Dendritic cell treated with granulocyte-macrophage colony-stimulating factor and Interleukin-4, amounts not matched to agents 40 ng/mL and 50 ng/mL, for 4 days (primary cell): ENCODE results near the gene CTNNA3.

ENCODE experiments used
- H3K27ac Mint-ChIP-seq: one replicate; pipeline ENCODE4 v1.8.0; 2022; ENCODE audit warnings: mild to moderate bottlenecking, mixed read lengths
- H3K27me3 Mint-ChIP-seq: one replicate; pipeline ENCODE4 v1.8.0; 2022; ENCODE audit warnings: mild to moderate bottlenecking, mixed read lengths
- H3K36me3 Mint-ChIP-seq: one replicate; pipeline ENCODE4 v1.8.0; 2022; ENCODE audit warnings: low read depth, mixed read lengths
- H3K4me1 Mint-ChIP-seq: one replicate; pipeline ENCODE4 v1.8.0; 2022; ENCODE audit warnings: low read depth, mixed read lengths
- H3K4me3 Mint-ChIP-seq: one replicate; pipeline ENCODE4 v1.8.0; 2022; ENCODE audit warnings: mild to moderate bottlenecking, moderate library complexity, mixed read lengths
- H3K9me3 Mint-ChIP-seq: one replicate; pipeline ENCODE4 v1.8.0; 2022; ENCODE audit warnings: mixed read lengths
- intact Hi-C: fragments of 100-400 bp; cut with micrococcal nuclease; formaldehyde crosslinking; loops from one replicate; pipeline ENCODE4 v1.15.0; 2022

CTNNA3 gene

GRCh38 chr10:66234872-66235271 lies 1461.1 kb downstream of the CTNNA3 start:
- Mint-ChIP-seq H3K4me3 (no peak overlapping the region), H3K36me3 (no peaks in the 10 kb centered on the region), H3K27me3 (no peaks in the 10 kb centered on the region), H3K4me1 (no peaks in the 10 kb centered on the region), H3K9me3 (peaks cover 12% of the 10 kb centered on the region), H3K27ac (no peak overlapping the region)
- intact Hi-C loops = no loop called here

GRCh38 chr10:66228887-66229286 lies 1467.1 kb downstream of the CTNNA3 start:
- H3K4me1 Mint-ChIP-seq = no peaks in the 10 kb centered on the region
- no peaks in the 10 kb centered on the region for H3K36me3 Mint-ChIP-seq
- no peak overlapping the region for H3K4me3 Mint-ChIP-seq
- H3K27ac Mint-ChIP-seq = no peak overlapping the region
- intact Hi-C loops = no loop called here
- no peaks in the 10 kb centered on the region for H3K27me3 Mint-ChIP-seq
- peaks cover 38% of the 10 kb centered on the region for H3K9me3 Mint-ChIP-seq

DNA sequence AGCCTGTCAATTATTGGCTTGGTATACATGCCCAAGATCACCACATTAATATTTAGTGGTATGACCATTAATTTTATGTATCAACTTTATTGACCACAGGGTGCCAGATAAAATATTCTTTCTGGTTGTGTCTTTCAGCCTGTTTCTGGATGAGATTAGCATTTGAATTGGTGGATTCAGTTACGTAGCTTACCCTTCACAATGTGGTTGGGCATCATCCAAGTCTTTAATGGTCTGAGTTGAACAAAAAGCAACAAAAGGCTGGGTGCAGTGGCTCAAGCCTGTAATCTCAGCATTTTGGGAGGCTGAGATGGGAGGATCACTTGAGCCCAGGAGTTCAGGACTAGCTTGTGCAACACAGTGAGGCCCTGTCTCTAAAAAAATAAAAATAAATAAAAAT lies 1472.3 kb downstream of the CTNNA3 start:
- no peaks in the 10 kb centered on the region for H3K36me3 Mint-ChIP-seq
- no peaks in the 10 kb centered on the region for H3K4me1 Mint-ChIP-seq
- H3K4me3 Mint-ChIP-seq = no peak overlapping the region
- H3K27me3 Mint-ChIP-seq = no peaks in the 10 kb centered on the region
- intact Hi-C loops = no loop called here
- no peak overlapping the region for H3K27ac Mint-ChIP-seq
- peaks cover 31% of the 10 kb centered on the region for H3K9me3 Mint-ChIP-seq

GRCh38 chr10:66222462-66223046 lies 1473.4 kb downstream of the CTNNA3 start:
- Mint-ChIP-seq H3K36me3 (no peaks in the 10 kb centered on the region), H3K4me3 (no peak overlapping the region), H3K4me1 (no peaks in the 10 kb centered on the region), H3K27ac (no peak overlapping the region), H3K27me3 (no peaks in the 10 kb centered on the region), H3K9me3 (peaks cover 32% of the 10 kb centered on the region)
- intact Hi-C loops = no loop called here

DNA sequence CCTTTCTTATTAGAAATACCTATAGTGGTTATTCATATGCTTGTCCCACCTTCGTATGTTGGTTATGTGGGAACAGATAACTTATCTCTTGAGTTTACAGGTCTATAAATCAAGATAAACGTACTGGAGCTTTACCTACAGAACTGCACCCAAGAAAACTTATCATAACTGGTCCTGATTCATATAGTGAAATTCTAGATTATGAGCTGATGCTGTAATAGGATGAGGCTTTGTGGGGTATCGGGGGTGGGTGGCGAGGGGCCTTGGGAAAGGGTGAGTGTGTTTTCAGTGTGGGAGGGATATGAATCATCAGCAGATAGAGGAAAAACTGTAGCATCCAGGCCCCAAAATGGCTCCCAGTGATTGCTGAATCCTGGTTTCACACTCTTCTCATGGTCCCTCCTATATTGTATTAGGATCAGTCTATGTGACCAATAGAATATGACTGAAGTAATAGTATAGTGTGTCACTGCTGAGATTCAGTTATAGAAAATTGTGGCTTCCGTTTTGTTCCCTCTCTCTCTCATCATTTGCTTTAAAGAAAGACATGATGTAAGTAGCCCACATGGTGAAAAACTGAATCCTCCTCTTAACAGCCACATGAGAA lies 1476.9 kb downstream of the CTNNA3 start:
- Mint-ChIP-seq H3K27me3 (no peaks in the 10 kb centered on the region), H3K9me3 (peaks cover 27% of the 10 kb centered on the region), H3K36me3 (no peaks in the 10 kb centered on the region), H3K27ac (no peak overlapping the region), H3K4me3 (no peak overlapping the region), H3K4me1 (no peaks in the 10 kb centered on the region)
- intact Hi-C loops = no loop called here

GRCh38 chr10:66218289-66218688 lies 1477.7 kb downstream of the CTNNA3 start:
- peaks cover 27% of the 10 kb centered on the region for H3K9me3 Mint-ChIP-seq
- no peaks in the 10 kb centered on the region for H3K4me1 Mint-ChIP-seq
- H3K27ac Mint-ChIP-seq = no peak overlapping the region
- H3K27me3 Mint-ChIP-seq = no peaks in the 10 kb centered on the region
- no peak overlapping the region for H3K4me3 Mint-ChIP-seq
- H3K36me3 Mint-ChIP-seq = no peaks in the 10 kb centered on the region
- intact Hi-C loops = no loop called here

DNA sequence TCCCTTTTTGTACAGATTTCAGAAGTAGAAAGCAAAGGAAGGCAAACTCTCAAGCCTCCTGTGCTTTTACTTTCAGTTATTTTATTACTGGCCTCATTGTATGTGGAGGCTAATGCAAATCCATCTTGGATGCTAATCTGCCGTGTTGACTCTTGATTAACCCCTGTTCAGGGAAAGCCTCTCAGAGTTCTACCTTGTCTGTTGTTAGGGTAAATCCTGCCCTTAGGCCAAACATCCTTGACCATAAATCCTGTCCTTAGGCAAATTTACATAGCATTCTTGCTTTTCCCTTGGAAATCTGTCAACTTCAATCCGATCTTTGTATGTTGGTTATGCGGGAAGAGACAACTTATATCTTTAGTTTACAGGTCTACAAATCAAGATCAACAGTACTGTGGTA lies 1480.1 kb downstream of the CTNNA3 start:
- no peaks in the 10 kb centered on the region for H3K36me3 Mint-ChIP-seq
- H3K9me3 Mint-ChIP-seq = peaks cover 27% of the 10 kb centered on the region
- H3K4me1 Mint-ChIP-seq = no peaks in the 10 kb centered on the region
- no peaks in the 10 kb centered on the region for H3K27me3 Mint-ChIP-seq
- no peak overlapping the region for H3K4me3 Mint-ChIP-seq
- H3K27ac Mint-ChIP-seq = no peak overlapping the region
- intact Hi-C loops = no loop called here

- Mint-ChIP-seq H3K9me3 (peaks cover 22% of the 10 kb centered on the region), H3K27me3 (no peaks in the 10 kb centered on the region), H3K4me3 (no peak overlapping the region), H3K36me3 (no peaks in the 10 kb centered on the region), H3K4me1 (no peaks in the 10 kb centered on the region), H3K27ac (no peak overlapping the region)
- intact Hi-C loops = no loop called here
These were observed 1481.1 kb downstream of the CTNNA3 start for GRCh38 chr10:66214721-66215404.

DNA sequence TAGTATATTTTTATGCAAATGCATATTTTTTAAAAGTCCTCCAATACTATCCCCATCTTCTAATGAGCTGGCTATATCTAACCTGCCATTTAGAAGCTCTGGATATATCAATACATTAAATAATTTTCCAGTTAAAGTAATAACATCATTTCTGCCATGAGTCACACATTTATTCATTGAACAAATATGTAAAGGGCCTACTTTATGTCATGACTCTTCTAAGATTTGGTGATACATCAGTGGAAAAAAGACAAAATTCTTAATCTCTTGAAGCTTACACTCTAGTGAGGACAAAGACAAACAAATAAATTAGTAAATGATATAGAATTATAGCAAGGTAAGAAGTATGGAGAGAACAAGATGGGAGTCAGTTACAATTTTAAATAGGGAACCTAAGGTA lies 1487.0 kb downstream of the CTNNA3 start:
- Mint-ChIP-seq H3K4me3 (no peak overlapping the region), H3K9me3 (no peaks in the 10 kb centered on the region), H3K36me3 (no peaks in the 10 kb centered on the region), H3K4me1 (no peaks in the 10 kb centered on the region), H3K27me3 (no peaks in the 10 kb centered on the region), H3K27ac (no peak overlapping the region)
- intact Hi-C loops = no loop called here

DNA sequence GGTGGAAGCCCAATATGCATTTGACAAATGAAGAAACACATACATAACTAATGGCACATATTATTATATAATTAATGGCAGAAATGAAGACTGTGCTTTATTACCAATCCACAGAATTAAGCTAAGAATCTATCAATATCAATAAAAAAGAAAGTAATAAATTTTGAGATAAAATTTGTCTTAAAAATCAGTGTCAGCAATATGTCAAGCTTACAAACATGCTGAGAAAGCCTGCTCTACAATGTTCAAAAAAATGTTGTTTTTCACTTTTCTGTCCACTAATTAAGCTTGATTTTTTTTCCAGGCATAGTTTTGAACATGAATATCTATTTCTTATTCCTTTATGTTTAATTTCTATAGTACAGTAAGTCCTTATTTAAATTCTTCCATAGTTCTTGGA lies 1491.2 kb downstream of the CTNNA3 start:
- Mint-ChIP-seq H3K4me1 (no peaks in the 10 kb centered on the region), H3K4me3 (no peak overlapping the region)
- intact Hi-C loops = no loop called here

DNA sequence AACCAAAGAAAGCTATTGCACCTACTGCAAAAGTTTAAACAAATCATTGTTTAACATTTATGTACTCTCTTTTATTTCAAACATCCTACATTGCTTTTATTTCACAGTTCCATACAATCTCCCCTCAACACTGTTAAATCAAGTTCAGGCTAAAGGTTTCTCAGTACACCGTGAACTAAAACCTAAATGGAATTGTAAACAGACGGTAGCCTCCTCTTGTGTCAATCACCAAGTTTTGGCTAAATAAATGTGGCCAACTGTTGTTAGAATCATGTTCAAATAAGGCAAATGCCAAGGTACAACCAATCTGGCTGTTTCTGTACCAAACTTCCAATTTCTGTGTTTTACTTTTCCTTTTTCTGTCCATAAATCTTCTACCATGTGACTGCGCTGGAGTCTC lies 1493.9 kb downstream of the CTNNA3 start:
- Mint-ChIP-seq H3K27me3 (no peaks in the 10 kb centered on the region), H3K27ac (no peak overlapping the region), H3K36me3 (no peaks in the 10 kb centered on the region), H3K4me3 (no peak overlapping the region), H3K9me3 (no peaks in the 10 kb centered on the region), H3K4me1 (no peaks in the 10 kb centered on the region)
- intact Hi-C loops = no loop called here

More for the DNA sequence above, 1491.2 kb downstream of the CTNNA3 start:
- Mint-ChIP-seq H3K27ac (no peak overlapping the region), H3K9me3 (no peaks in the 10 kb centered on the region), H3K36me3 (no peaks in the 10 kb centered on the region), H3K27me3 (no peaks in the 10 kb centered on the region)

DNA sequence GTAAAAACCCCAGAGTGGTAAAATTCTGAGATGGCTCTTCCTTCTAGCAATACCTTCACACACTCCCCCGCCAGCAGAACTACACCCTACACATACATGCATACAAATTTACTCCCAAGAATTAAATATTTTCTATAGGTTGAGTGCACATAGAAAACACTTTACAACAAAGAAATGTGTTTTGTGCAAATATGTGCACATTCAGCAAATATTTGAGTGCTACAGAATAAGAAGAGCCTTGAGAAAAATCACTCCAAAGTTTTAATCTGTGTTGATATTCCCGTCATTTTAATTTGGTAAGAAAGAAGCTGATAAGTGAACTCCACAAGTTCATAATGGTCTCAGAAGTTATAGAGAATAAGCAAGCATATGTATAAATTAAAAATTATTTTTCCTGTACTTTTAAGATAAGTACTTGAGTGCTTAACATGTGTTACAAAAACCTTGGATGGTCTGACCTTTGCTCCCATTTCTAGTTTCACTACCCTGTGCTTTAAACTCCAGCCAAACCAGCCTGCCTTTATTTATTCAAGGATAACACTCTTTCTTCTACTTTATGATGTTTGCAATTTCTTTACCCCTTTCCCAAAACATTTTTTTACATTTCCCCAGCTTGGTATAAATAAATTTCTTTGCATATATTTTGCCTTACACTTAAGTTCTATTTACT lies 1503.7 kb downstream of the CTNNA3 start:
- H3K4me3 Mint-ChIP-seq = no peak overlapping the region
- intact Hi-C loops = no loop called here
- H3K27ac Mint-ChIP-seq = no peak overlapping the region
- no peaks in the 10 kb centered on the region for H3K36me3 Mint-ChIP-seq
- H3K27me3 Mint-ChIP-seq = no peaks in the 10 kb centered on the region
- H3K9me3 Mint-ChIP-seq = no peaks in the 10 kb centered on the region
- H3K4me1 Mint-ChIP-seq = no peaks in the 10 kb centered on the region

GRCh38 chr10:66190413-66190812 lies 1505.6 kb downstream of the CTNNA3 start:
- Mint-ChIP-seq H3K36me3 (no peaks in the 10 kb centered on the region), H3K4me3 (no peak overlapping the region), H3K4me1 (no peaks in the 10 kb centered on the region), H3K27ac (no peak overlapping the region), H3K27me3 (no peaks in the 10 kb centered on the region), H3K9me3 (no peaks in the 10 kb centered on the region)
- intact Hi-C loops = no loop called here

- Mint-ChIP-seq H3K36me3 (no peaks in the 10 kb centered on the region), H3K9me3 (no peaks in the 10 kb centered on the region), H3K27ac (no peak overlapping the region), H3K4me1 (no peaks in the 10 kb centered on the region), H3K4me3 (no peak overlapping the region), H3K27me3 (no peaks in the 10 kb centered on the region)
- intact Hi-C loops = no loop called here
These were observed 1506.7 kb downstream of the CTNNA3 start for GRCh38 chr10:66189271-66189670.
